CD4-positive, alpha-beta T cell treated with Interleukin-12 subunit alpha and Interleukin-12 subunit beta, for 1 hour (primary cell): Measurements from ENCODE around the gene HPDL.
A peak's percentile ranks its signal among the peaks of the same experiment; 100 is the strongest.
"Not testable (repeated sequence)": the region's sequence is repeated elsewhere in the genome, so short reads cannot be mapped to it uniquely, and the experiment has no call there.

ENCODE experiments used
- DNase-seq: peaks from one replicate; pipeline ENCODE4 v3.0.0-alpha.2; 2020

The HPDL gene

DNA sequence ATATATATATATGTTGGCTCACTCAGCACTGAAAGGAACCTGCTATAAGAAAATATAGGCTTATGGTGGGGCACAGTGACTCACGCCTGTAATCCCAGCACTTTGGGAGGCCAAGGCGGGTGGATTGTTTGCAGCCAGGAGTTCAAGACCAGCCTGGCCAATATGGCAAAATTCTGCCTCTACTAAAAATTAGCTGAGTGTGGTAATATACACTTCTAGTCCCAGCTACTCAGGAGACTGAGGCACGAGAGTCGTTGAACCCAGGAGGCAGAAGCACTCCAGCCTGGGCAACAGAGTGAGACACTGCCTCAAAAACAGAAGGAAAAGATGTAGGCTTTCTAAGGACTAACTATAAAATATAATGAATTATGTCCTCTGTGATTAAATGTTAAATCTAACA is 28.1 kb downstream of the HPDL start:
- no peak for DNase-seq

GRCh38 chr1:45355683-45356082 is 29.0 kb downstream of the HPDL start:
- DNase-seq = no peak

DNA sequence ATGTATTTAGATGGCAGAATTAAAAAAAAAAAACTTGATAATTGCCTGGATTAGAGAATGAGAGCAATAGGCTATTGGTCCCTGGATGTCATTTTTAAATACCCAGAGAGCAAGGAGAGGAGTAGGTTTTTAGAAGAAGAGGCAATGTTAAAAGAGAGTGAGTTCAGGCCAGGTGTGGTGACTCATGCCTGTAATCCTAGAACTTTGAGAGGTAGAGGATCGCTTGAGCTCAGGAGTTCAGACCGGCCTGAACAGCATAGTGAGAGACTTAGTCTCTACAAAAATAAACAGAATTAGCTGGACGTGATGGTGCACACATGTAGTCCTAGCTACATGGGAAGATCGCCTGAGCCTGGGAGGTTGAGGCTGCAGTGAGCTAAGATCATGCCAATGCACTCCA is 29.5 kb downstream of the HPDL start:
- DNase-seq = no peak

DNA sequence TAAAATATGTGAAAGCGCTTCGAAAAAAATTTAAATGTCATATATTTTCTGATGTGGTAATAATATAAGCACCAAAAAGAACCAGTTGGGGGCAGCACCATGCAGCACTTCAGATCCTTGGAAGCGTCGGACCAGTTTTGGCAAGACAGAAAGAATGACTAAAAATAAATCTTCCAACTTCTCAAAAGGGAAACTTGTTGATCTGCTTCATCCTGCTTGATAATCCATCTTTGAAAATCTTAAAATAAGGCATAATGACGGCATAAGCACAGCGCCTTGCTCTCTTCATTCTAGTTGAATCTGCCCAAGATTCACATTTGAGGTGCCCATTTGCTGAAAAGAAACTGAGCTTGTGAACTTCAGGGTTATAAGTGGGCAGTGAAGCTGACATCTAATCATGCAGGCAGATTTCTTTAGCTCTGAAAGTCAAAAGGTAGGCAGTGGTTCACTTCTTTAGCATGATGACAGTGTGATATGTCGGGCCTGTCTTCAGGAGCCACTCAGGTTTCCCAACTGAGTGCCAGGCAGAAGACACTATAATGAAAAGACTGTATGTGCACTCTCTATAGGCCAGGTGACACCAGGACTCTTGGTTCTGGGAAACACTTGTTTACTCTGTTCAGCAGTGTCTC is 33.3 kb downstream of the HPDL start:
- DNase-seq = peak; percentile 63

GRCh38 chr1:45360981-45361380 is 34.3 kb downstream of the HPDL start:
- DNase-seq = not testable (repeated sequence)

DNA sequence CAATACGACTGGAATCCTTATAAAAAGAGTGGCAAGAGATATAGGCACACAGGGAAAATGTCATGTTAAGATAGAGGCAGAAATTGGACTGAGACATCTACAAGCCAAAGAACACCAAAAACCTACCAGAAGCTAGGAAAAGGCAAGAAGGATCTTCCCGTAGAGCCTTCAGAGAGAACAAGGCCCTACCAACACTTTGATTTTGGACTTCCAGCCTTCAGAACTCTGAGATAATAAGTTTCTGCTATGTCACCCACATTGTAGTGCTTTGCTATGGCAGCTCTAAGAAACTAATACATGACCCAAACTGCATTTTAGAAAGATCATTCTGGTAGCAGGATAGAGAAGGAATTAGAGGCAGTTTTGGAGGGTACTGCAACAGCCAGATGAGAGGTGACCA is 37.6 kb downstream of the HPDL start:
- no peak for DNase-seq

DNA sequence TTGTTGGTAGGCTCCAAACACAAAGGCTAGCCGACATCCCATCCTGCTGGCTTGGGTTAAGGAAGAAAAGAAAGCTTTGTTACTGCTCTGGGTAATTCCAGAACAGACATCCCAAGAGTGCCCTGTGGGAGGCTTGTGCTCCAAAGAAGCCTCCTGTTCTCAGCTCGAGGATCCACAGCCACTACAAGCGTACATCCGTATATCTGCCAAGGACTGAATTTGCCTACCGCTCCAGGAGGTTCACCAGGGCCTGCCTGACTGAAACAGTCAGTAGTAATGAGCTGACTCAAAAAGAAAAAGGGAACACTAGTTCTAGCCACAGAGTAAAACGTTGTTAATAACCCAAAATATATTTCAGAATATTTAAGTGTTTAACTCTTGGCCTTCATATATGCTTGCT is 38.4 kb downstream of the HPDL start:
- no peak for DNase-seq

GRCh38 chr1:45370575-45370974 is 43.9 kb downstream of the HPDL start:
- no peak for DNase-seq

DNA sequence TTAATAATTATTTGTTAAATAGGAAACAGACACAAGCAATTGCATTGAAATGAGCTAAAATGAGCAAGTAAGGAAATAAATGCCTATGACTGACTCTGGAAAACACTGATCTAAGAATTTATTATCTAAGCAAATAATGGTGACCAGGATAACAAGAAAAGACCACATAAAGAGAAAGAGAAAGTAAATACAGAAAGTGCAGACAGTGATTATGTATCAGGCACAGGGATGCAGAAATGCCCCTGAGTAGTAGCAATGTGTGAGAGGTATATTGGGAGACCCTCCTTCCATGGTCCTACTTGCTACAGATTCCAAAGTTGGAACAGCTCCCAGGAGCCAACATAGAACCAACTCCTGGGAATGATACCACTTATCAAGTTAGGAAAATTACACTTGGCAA is 46.9 kb downstream of the HPDL start:
- no peak for DNase-seq

DNA sequence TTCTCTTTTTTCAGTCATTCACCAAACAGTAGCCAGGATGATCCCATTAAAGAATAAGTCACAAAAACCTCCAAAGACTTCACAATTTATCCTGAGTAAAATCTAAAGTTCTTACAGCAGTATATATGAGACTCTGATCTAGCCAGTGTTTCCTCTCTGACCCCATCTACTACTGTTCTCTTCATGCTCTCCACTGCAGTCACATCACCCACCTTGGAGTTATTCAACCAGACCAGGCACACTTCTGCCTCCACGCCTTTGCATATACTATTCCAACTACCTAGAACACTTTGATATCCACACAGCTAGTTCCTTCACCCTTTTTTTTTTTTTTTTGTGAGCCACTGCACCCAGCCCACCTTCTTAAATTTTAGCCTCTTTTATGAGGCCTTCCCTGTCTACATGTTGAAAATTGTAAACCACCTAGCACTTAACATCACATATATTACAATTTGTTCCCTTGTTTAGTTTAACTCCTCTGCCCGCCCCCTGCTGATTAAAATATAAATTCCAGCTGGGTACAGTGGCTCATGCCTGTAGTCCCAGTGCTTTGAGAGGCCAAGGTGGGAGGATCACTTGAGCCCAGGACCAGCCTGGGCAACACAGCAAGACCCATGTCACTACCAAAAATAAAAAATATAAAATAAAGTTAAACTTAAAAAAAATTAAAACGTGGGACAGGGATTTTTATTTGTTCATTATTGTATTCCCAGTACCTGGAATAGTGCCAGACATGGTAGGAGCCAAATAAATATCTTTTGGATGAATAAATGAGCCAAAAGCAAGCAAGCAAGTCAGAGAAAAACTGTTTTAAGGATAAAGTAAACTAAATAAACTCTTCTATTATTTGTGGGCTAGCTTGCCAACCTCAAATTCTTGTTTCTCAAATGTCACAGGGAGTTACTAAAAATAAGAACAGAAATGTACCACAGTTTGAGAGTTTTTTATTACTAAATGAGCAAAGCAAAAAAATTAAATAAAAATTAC is 48.7 kb downstream of the HPDL start:
- DNase-seq = no peak

DNA sequence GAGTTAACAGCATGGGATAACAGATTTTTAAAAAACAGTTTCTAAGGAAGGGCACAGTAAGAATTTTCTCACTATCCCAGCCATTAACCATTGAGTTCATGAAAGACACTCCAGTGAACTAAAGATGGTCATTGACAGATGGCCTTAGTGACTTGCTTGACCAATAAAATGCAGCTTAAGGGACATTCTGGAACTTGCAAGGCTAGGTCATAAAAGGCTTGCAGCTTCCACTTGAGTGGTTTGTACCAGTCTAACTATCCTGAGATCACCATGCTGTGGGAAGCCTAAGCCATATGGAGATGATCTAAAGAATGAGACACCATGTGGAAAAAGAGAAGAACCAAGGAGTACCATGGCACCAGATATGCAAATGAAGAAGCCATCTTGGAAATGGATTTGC is 51.5 kb downstream of the HPDL start:
- no peak for DNase-seq
